ENCODE data around the gene NAA10.

Gene NAA10

GRCh38 chrX:153910446-153910845, 24.4 kb downstream of the NAA10 start:
- H3K4me3 ChIP-seq (ENCODE audit: control insufficient read depth, low read depth, low read length): no peak overlapping the region
- no peak for DNase-seq (ENCODE audit: low read depth)
- TF ChIP-seq CTCF (conservative IDR thresholded peaks at IDR 0.05; ENCODE audit: control insufficient read depth, insufficient read depth, low read depth, low read length): no peak

GRCh38 chrX:153909980-153910360, 24.9 kb downstream of the NAA10 start:
- DNase-seq (ENCODE audit: low read depth): no peak
- H3K4me3 ChIP-seq (ENCODE audit: control insufficient read depth, low read depth, low read length): no peak overlapping the region
- no peak for TF ChIP-seq CTCF (conservative IDR thresholded peaks at IDR 0.05; ENCODE audit: control insufficient read depth, insufficient read depth, low read depth, low read length)

GRCh38 chrX:153909024-153909979, 25.5 kb downstream of the NAA10 start:
- no peak for TF ChIP-seq CTCF (conservative IDR thresholded peaks at IDR 0.05; ENCODE audit: control insufficient read depth, insufficient read depth, low read depth, low read length)
- DNase-seq (ENCODE audit: low read depth): no peak
- no peak overlapping the region for H3K4me3 ChIP-seq (ENCODE audit: control insufficient read depth, low read depth, low read length)

- no peak for DNase-seq (ENCODE audit: low read depth)
- no peak overlapping the region for H3K4me3 ChIP-seq (ENCODE audit: control insufficient read depth, low read depth, low read length)
- TF ChIP-seq CTCF (conservative IDR thresholded peaks at IDR 0.05; ENCODE audit: control insufficient read depth, insufficient read depth, low read depth, low read length): no peak
These were observed 26.5 kb downstream of the NAA10 start for GRCh38 chrX:153908219-153908860.

- DNase-seq (ENCODE audit: low read depth): no peak
- TF ChIP-seq CTCF (conservative IDR thresholded peaks at IDR 0.05; ENCODE audit: control insufficient read depth, insufficient read depth, low read depth, low read length): no peak
- no peak overlapping the region for H3K4me3 ChIP-seq (ENCODE audit: control insufficient read depth, low read depth, low read length)
These were observed 27.4 kb downstream of the NAA10 start for GRCh38 chrX:153907456-153907855.

GRCh38 chrX:153906126-153906917, 28.5 kb downstream of the NAA10 start:
- no peak overlapping the region for H3K4me3 ChIP-seq (ENCODE audit: control insufficient read depth, low read depth, low read length)
- no peak for TF ChIP-seq CTCF (conservative IDR thresholded peaks at IDR 0.05; ENCODE audit: control insufficient read depth, insufficient read depth, low read depth, low read length)
- DNase-seq (ENCODE audit: low read depth): no peak
